ENCODE results near the gene CD99. TPM values are rescaled to one million over a fixed set of nuclear protein-coding genes. Genes with fewer than 3 reads are reported as not detected.
A peak's percentile ranks its signal among the peaks of the same experiment; 100 is the strongest.

The CD99 gene
- total and polyA plus RNA-seq, 4 donors: 118 to 266 (median 189) TPM

DNA sequence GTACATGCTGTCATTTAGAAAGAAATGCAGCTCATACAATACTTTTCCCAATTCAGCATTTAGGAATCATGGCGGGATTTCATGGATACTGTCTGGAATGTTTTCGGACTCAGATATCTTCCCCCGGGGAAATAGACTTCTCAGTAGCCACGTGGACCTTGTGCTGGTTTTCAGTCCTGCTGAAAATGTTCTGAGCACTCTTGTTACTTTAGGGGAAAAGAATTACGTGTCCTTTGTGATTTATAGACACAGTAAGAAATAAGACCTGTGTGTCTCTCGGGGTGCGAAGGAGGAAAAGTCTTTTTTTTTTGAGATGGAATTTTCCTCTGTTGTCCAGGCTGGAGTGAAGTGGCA lies 3.8 kb downstream of the CD99 start:
- Histone ChIP-seq H3K27me3 (ENCODE audit: control insufficient read depth in 3 of 3, insufficient read depth in 3 of 3, low read length in 2 of 3) (peaks cover 0 to 14% (median 0%) of the 10 kb centered on the region in 3 donors), H3K4me1 (ENCODE audit: control insufficient read depth in 5 of 5, insufficient read depth in 5 of 5, low read length in 5 of 5) (peaks cover 2 to 51% (median 16%) of the 10 kb centered on the region in 5 donors), H3K4me3 (no peak overlapping the region), H3K9ac (ENCODE audit: insufficient read depth in 1 of 2, low read length in 2 of 2) (no peak overlapping the region), H3K9me3 (ENCODE audit: control insufficient read depth in 4 of 4, insufficient read depth in 3 of 4, low read length in 3 of 4) (no peaks in the 10 kb centered on the region), H3K27ac (ENCODE audit: low read depth in 1 of 2, low read length in 1 of 2) (no peak overlapping the region), H3K36me3 (ENCODE audit: control insufficient read depth in 4 of 4, insufficient read depth in 4 of 4, low read length in 4 of 4) (peaks cover 0 to 2% (median under 1%) of the 10 kb centered on the region in 4 donors)
- TF ChIP-seq, protein P1, sequence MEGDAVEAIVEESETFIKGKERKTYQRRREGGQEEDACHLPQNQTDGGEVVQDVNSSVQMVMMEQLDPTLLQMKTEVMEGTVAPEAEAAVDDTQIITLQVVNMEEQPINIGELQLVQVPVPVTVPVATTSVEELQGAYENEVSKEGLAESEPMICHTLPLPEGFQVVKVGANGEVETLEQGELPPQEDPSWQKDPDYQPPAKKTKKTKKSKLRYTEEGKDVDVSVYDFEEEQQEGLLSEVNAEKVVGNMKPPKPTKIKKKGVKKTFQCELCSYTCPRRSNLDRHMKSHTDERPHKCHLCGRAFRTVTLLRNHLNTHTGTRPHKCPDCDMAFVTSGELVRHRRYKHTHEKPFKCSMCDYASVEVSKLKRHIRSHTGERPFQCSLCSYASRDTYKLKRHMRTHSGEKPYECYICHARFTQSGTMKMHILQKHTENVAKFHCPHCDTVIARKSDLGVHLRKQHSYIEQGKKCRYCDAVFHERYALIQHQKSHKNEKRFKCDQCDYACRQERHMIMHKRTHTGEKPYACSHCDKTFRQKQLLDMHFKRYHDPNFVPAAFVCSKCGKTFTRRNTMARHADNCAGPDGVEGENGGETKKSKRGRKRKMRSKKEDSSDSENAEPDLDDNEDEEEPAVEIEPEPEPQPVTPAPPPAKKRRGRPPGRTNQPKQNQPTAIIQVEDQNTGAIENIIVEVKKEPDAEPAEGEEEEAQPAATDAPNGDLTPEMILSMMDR (IDR thresholded peaks at IDR 0.05; ENCODE audit: control extremely low read depth, extremely low read depth): no peak
- 74 to 88% methylated on average over 7 of the region's 7 CpGs for WGBS, 2 donors
- no peak for ATAC-seq (ENCODE audit: insufficient read depth, low FRiP score)
- no peak for DNase-seq

DNA sequence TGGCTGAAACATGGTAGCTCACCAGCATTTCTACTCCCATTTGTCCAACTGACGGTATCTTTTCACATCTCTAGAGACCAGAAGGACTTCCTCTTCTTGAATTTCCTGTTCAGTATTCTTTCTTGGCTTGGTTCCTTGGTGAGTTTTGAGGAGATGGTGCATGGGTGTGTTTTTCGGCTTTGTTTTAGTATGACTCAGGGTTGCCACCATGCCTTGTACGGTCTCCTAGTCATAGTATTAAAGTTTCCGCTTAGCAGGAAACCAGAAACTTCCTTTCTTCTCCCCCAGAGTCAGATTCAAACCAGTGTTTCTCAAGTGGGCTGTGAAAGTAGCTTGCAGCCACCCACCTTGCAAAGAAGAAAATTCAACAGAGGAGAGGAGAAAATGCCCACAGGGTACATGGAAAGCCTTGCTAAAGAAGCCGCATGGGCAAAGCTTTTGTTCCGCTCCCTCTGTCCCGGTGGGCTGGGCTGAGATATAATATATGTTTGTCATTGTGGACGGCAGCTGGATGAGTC lies 5.7 kb downstream of the CD99 start:
- H3K27me3 ChIP-seq (ENCODE audit: control insufficient read depth in 3 of 3, insufficient read depth in 3 of 3, low read length in 2 of 3): peaks cover 0 to 11% (median 0%) of the 10 kb centered on the region in 3 donors
- H3K9me3 ChIP-seq (ENCODE audit: control insufficient read depth in 4 of 4, insufficient read depth in 3 of 4, low read length in 3 of 4): no peaks in the 10 kb centered on the region
- H3K4me3 ChIP-seq: no peak overlapping the region
- no peak for DNase-seq
- peaks cover 2 to 61% (median 15%) of the 10 kb centered on the region in 5 donors for H3K4me1 ChIP-seq (ENCODE audit: control insufficient read depth in 5 of 5, insufficient read depth in 5 of 5, low read length in 5 of 5)
- H3K9ac ChIP-seq (ENCODE audit: insufficient read depth in 1 of 2, low read length in 2 of 2): no peak overlapping the region
- WGBS, 2 donors: 20 to 37% methylated on average over 8 of the region's 8 CpGs
- ATAC-seq (ENCODE audit: insufficient read depth, low FRiP score): no peak
- peaks cover 0 to 8% (median 2%) of the 10 kb centered on the region in 4 donors for H3K36me3 ChIP-seq (ENCODE audit: control insufficient read depth in 4 of 4, insufficient read depth in 4 of 4, low read length in 4 of 4)
- H3K27ac ChIP-seq (ENCODE audit: low read depth in 1 of 2, low read length in 1 of 2): peak overlapping the region; percentile 31 to 74
- TF ChIP-seq, protein P1 (IDR thresholded peaks at IDR 0.05; ENCODE audit: control extremely low read depth, extremely low read depth): no peak

DNA sequence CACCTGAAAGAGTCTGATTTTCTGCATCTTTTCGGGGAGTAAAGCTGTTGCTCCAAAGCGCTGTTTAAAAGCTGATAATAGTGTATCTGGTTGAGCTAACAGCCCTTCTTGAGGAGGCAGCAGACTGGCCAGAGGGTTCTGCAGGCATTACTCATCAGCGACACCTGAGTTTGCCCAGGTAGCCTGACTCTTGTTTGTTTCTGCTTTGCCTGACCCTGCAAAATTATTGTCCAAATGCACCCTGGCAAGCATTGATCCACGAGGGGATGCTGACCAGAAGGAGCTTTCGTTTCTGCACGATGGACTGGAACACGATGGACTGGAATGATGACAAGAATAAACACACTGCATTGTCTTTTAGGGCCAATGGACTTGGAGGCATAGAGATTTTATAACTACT lies 6.2 kb downstream of the CD99 start:
- H3K4me3 ChIP-seq: no peak overlapping the region
- peak overlapping the region; percentile 31 to 74 for H3K27ac ChIP-seq (ENCODE audit: low read depth in 1 of 2, low read length in 1 of 2)
- TF ChIP-seq, protein P1 (IDR thresholded peaks at IDR 0.05; ENCODE audit: control extremely low read depth, extremely low read depth): no peak
- DNase-seq (no peak), ATAC-seq (ENCODE audit: insufficient read depth, low FRiP score) (no peak)
- no peaks in the 10 kb centered on the region for H3K9me3 ChIP-seq (ENCODE audit: control insufficient read depth in 4 of 4, insufficient read depth in 3 of 4, low read length in 3 of 4)
- H3K9ac ChIP-seq (ENCODE audit: insufficient read depth in 1 of 2, low read length in 2 of 2): no peak overlapping the region
- peaks cover 2 to 67% (median 10%) of the 10 kb centered on the region in 5 donors for H3K4me1 ChIP-seq (ENCODE audit: control insufficient read depth in 5 of 5, insufficient read depth in 5 of 5, low read length in 5 of 5)
- H3K27me3 ChIP-seq (ENCODE audit: control insufficient read depth in 3 of 3, insufficient read depth in 3 of 3, low read length in 2 of 3): peaks cover 0 to 10% (median 0%) of the 10 kb centered on the region in 3 donors
- peaks cover 0 to 8% (median 2%) of the 10 kb centered on the region in 4 donors for H3K36me3 ChIP-seq (ENCODE audit: control insufficient read depth in 4 of 4, insufficient read depth in 4 of 4, low read length in 4 of 4)
- WGBS, 2 donors: 51% methylated on average over 7 of the region's 7 CpGs

All from lung (tissue), 12 donors.